Endothelial cell of umbilical vein (primary cell): ENCODE results near the gene IL31RA. TPM values are rescaled to one million over a fixed set of nuclear protein-coding genes. Genes with fewer than 3 reads are reported as not detected.
"Not testable (repeated sequence)": the region's sequence is repeated elsewhere in the genome, so short reads cannot be mapped to it uniquely, and the experiment has no call there.

Experiments used
- Bru-seq: library from RNA; stranded (reverse); fragments of 400-500 nt; gene quantifications from one replicate; lab custom pipeline; 2021; lab: Mats Ljungman, UMichigan
- BruChase-seq, 2 experiments: library from RNA; stranded (reverse); fragments of 400-500 nt; gene quantifications; one replicate each; lab custom pipeline; 2021; lab: Mats Ljungman, UMichigan
- BruUV-seq: library from RNA; stranded (reverse); fragments of 400-500 nt; replicated peaks from 2 replicates; lab custom pipeline; 2021; lab: Mats Ljungman, UMichigan
- CTCF ChIA-PET: fragments of 300-600, 350-600 bp; sonication (Branson Sonifier 250); formaldehyde crosslinking; loops from one replicate; lab custom pipeline; 2021; ENCODE audit warnings: antibody characterized with exemption, inconsistent platforms; lab: Charles Lee
- POLR2A ChIA-PET: fragments of 300-600, 350-600 bp; sonication (Branson Sonifier 250); formaldehyde crosslinking; loops from one replicate; lab custom pipeline; 2021; ENCODE audit warnings: antibody characterized with exemption, inconsistent platforms; lab: Charles Lee
- DNase-seq: peaks from one replicate; pipeline ENCODE4 v3.0.0-alpha.2; 2011; ENCODE audit warnings: low read depth, low spot score
- FAIRE-seq: peaks from 2 replicates; lab custom pipeline; 2011; peaks lifted over from hg19 to GRCh38; lab: Jason Lieb, UNC
- H2AFZ ChIP-seq: 2 replicates; pipeline ENCODE4 v1.6.0; 2012; ENCODE audit warnings: low read depth, low read length, control low read depth, inconsistent platforms
- H3K27ac ChIP-seq: 2 replicates; pipeline ENCODE4 v1.5.1; 2011; ENCODE audit warnings: low read depth, mild to moderate bottlenecking, control low read depth, low read length, moderate library complexity; ENCODE audit not compliant: insufficient read depth
- H3K27me3 ChIP-seq, 2 experiments: 2 replicates each; pipeline versions ENCODE4 v1.6.0 to v1.6.1; 2011; ENCODE audit warnings: low read length in 2 of 2, mixed read lengths in 1 of 2; ENCODE audit not compliant: control insufficient read depth in 2 of 2, insufficient read depth in 2 of 2
- H3K36me3 ChIP-seq, 2 experiments: 2 replicates in 1 of 2; 3 replicates in 1 of 2; pipeline ENCODE4 v1.5.1; 2011; ENCODE audit warnings: low read length in 2 of 2, mild to moderate bottlenecking in 1 of 2, moderate library complexity in 1 of 2; ENCODE audit not compliant: control insufficient read depth in 2 of 2, insufficient read depth in 2 of 2; ENCODE audit errors: extremely low read depth in 1 of 2
- H3K4me1 ChIP-seq: 3 replicates; pipeline ENCODE4 v1.5.1; 2011; ENCODE audit warnings: mild to moderate bottlenecking, low read length; ENCODE audit not compliant: control insufficient read depth, insufficient read depth; ENCODE audit errors: extremely low read depth
- H3K4me2 ChIP-seq: 2 replicates; pipeline ENCODE4 v1.6.1; 2011; ENCODE audit warnings: low read length, control low read depth, mixed read lengths; ENCODE audit not compliant: insufficient read depth
- H3K4me3 ChIP-seq, 3 experiments: fragments of 200-600 bp in 1 of 3; sonication (generic), shearing (Covaris generic) in 1 of 3; replicated peaks in 1 of 3; 2 replicates each; pipeline ENCODE4 v1.5.1; 2011 to 2016; ENCODE audit warnings: control low read depth in 3 of 3, low read length in 3 of 3, mild to moderate bottlenecking in 2 of 3, inconsistent platforms in 1 of 3, low read depth in 1 of 3, moderate library complexity in 1 of 3; ENCODE audit not compliant: insufficient read depth in 1 of 3
- H3K79me2 ChIP-seq: 2 replicates; pipeline ENCODE4 v1.6.0; 2012; ENCODE audit warnings: low read length, inconsistent platforms; ENCODE audit not compliant: control insufficient read depth, insufficient read depth
- H3K9ac ChIP-seq: replicated peaks from 2 replicates; pipeline ENCODE3; 2011; ENCODE audit warnings: low read length, control low read depth; ENCODE audit not compliant: insufficient read depth; ENCODE audit errors: extremely low read depth
- H3K9me1 ChIP-seq: replicated peaks from 3 replicates; pipeline ENCODE4 v1.6.0; 2011; ENCODE audit warnings: mild to moderate bottlenecking, low read length; ENCODE audit not compliant: control insufficient read depth, insufficient read depth; ENCODE audit errors: extremely low read depth
- H3K9me3 ChIP-seq: replicated peaks from 2 replicates; pipeline ENCODE4 v1.5.1; 2012; ENCODE audit warnings: low read length, inconsistent platforms; ENCODE audit not compliant: control insufficient read depth, insufficient read depth
- H4K20me1 ChIP-seq: replicated peaks from 2 replicates; pipeline ENCODE3; 2011; ENCODE audit warnings: mild to moderate bottlenecking, low read length; ENCODE audit not compliant: control insufficient read depth, insufficient read depth; ENCODE audit errors: extremely low read depth
- EZH2 ChIP-seq: IDR thresholded peaks from 2 replicates; pipeline ENCODE4 v1.6.1; 2012; ENCODE audit warnings: borderline replicate concordance, low read depth, mild to moderate bottlenecking, moderate library complexity, low read length, inconsistent platforms; ENCODE audit not compliant: severe bottlenecking
- FOS ChIP-seq: IDR thresholded peaks from 2 replicates; pipeline ENCODE4 v1.6.1; 2011; ENCODE audit warnings: mild to moderate bottlenecking, low read length, moderate library complexity, borderline replicate concordance; ENCODE audit not compliant: insufficient read depth
- JUN ChIP-seq: IDR thresholded peaks from 2 replicates; pipeline ENCODE4 v1.6.1; 2011; ENCODE audit warnings: borderline replicate concordance, low read depth; ENCODE audit not compliant: insufficient read length, insufficient read depth
- dilution Hi-C: fragments of 300-500 bp; cut with MboI; formaldehyde crosslinking; loops from one replicate; pipeline ENCODE4 v1.15.0; 2019; ENCODE audit warnings: low sequenced_read_pairs; ENCODE audit not compliant: extremely low pct_ligation_motif_present
- intact Hi-C: fragments of 100-400 bp; cut with micrococcal nuclease; formaldehyde crosslinking; loops from one replicate; pipeline ENCODE4 v1.10.0; 2022
- long read RNA-seq: library from polyadenylated mRNA; stranded (forward); transcript quantifications from one replicate; pipeline ENCODE4 v2.0.0, GENCODE V29; 2021
- polyA minus RNA-seq, 3 experiments: library from RNA; depleted of rRNA, polyadenylated mRNA; stranded (reverse); fragments of >200 nt; gene quantifications; 1 replicate in 1 of 3; 2 replicates in 2 of 3; pipeline ENCODE4 v1.2.3, GENCODE V29; 2011
- polyA plus RNA-seq, 4 experiments: library from polyadenylated mRNA; depleted of rRNA in 3 of 4; stranded (reverse) in 3 of 4; unstranded in 1 of 4; fragments of >200 nt; gene quantifications; 2 replicates each; pipeline versions ENCODE4 v1.2.1 to v1.2.3, GENCODE V29; 2011 to 2012; ENCODE audit warnings: missing spikeins in 1 of 4
- total RNA-seq: library from RNA; stranded (reverse); gene quantifications from 2 replicates; pipeline ENCODE4 v1.2.3, GENCODE V29; 2021
- TF ChIP-seq, protein P1 (sequence below): IDR thresholded peaks from 2 replicates; pipeline ENCODE4 v1.6.1; 2011; ENCODE audit not compliant: insufficient read depth, insufficient read length

Gene IL31RA
- total RNA-seq, result 0.75 and 0.90 TPM in 2 replicates
- polyA plus RNA-seq, result 0.06 and 0.14 TPM in 2 replicates
- polyA plus RNA-seq (2011; cell fraction: cytosol; rRNA removed), result 0.26 and 0.38 TPM in 2 replicates
- polyA plus RNA-seq (2011; cell fraction: nucleus; rRNA removed), result 0.32 and 0.45 TPM in 2 replicates
- polyA plus RNA-seq (2012), result 2.2 and 5.1 TPM in 2 replicates
- polyA minus RNA-seq, result 1.2 TPM in 1 of 2 replicates, not detected in the other
- not detected for polyA minus RNA-seq (2011; cell fraction: cytosol; rRNA and poly(A)+ RNA removed)
- polyA minus RNA-seq (2011; cell fraction: nucleus; rRNA and poly(A)+ RNA removed), result 0.34 and 0.77 TPM in 2 replicates
- percentile 29 among the genes with signal in this experiment for Bru-seq, nascent RNA
- BruChase-seq, experiment 1, labeled RNA remaining after a 6-hour chase, result percentile 26 among the genes with signal in this experiment
- BruChase-seq, experiment 2, labeled RNA remaining after a 2-hour chase, result percentile 23 among the genes with signal in this experiment
- long read RNA-seq, partial matches to known transcripts, result 1 of 4 reads
- long read RNA-seq, other reads (novel, unspliced or antisense), result 1 of 4 reads

DNA sequence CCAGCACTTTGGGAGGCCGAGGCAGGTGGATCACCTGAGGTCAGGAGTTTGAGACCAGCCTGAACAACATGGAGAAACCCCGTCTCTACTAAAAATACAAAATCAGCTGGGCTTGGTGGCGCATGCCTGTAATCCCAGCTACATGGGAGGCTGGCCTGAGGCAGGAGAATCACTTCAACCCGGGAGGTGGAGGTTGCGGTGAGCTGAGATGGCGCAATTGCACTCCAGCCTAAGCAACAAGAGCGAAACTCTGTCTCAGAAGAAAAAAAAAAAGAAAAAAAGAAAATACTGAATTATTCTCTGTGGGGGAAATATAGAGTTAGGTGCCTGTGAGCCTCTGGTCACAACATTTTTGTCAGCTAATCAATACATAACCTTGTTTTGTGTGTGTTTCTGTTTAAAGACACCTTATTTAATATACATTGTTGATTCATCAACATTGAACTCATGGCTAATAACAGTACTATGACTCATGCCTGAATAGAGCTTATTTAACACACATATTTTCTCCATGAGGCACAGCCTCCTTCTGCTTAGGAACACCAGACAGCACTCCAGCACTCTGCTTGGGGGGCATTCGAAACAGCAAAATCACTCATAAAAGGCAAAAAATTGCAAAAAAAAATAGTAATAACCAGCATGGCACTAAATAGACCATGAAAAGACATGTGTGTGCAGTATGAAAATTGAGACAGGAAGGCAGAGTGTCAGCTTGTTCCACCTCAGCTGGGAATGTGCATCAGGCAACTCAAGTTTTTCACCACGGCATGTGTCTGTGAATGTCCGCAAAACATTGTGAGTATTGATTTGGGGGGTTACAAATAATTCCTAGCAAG, at the start of gene IL31RA:
Gene IL31RA (plus strand): TSS at position 519 of the 836 bp plus-strand sequence. CDS start 214 bp downstream, at position 733.
- Histone ChIP-seq H3K4me3 (no peak within 1 kb of the TSS), H3K9me1 (no peaks in the 10 kb centered on the region), H3K9me3 (no peaks in the 10 kb centered on the region), H3K4me1 (peaks cover 31% of the 10 kb centered on the region), H3K27me3 (no peaks in the 10 kb centered on the region), H3K79me2 (no peaks in the 10 kb centered on the region), H3K9ac (peak within 1 kb of the TSS; percentile 54), H3K36me3 (no peaks in the 10 kb centered on the region), H3K27ac (peak within 1 kb of the TSS; percentile 65), H3K4me2 (peak within 1 kb of the TSS; percentile 38), H4K20me1 (no peaks in the 10 kb centered on the region), H2AFZ (peak within 1 kb of the TSS; percentile 15)
- no TSS peak for BruUV-seq
- TF ChIP-seq, protein P1, sequence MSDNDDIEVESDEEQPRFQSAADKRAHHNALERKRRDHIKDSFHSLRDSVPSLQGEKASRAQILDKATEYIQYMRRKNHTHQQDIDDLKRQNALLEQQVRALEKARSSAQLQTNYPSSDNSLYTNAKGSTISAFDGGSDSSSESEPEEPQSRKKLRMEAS, result no peak
- TF ChIP-seq JUN, result peak; percentile 87
- TF ChIP-seq FOS, result peak; percentile 90
- no peak for TF ChIP-seq EZH2
- POLR2A ChIA-PET, result no interaction called here
- dilution Hi-C loops (no loop called here), intact Hi-C loops (no loop called here)
- CTCF ChIA-PET, result interaction anchor here (0.6 to 2.2 kb wide), 7 partner anchors 12 to 159 kb away, joined by 3 to 8 read pairs (median 5); no protein-coding TSS in a partner anchor
- DNase-seq (peak; percentile 58), FAIRE-seq (peak; percentile 68)

DNA sequence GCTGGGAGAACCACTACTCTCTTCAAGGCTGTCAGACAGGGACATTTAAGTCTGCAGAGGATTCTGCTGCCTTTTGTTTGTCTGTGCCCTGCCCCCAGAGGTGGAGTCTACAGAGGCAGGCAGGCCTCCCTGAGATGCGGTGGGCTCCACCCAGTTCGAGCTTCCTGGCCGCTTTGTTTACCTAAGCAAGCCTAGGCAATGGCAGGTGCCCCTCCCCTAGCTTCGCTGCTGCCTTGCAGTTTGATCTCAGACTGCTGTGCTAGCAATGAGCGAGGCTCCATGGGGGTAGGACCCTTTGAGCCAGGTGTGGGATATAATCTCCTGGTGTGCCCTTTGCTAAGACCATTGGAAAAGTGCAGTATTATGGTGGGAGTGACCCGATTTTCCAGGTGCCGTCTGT, 42.3 kb upstream of the IL31RA start:
- H3K4me2 ChIP-seq, POLR2A ChIA-PET, H3K79me2 ChIP-seq, CTCF ChIA-PET, FAIRE-seq, H2AFZ ChIP-seq, DNase-seq, H3K36me3 ChIP-seq, H3K9ac ChIP-seq, H4K20me1 ChIP-seq, H3K4me1 ChIP-seq, H3K27ac ChIP-seq, H3K9me1 ChIP-seq, H3K4me3 ChIP-seq, BruUV-seq, H3K9me3 ChIP-seq, dilution Hi-C loops, intact Hi-C loops, H3K27me3 ChIP-seq: not testable (repeated sequence)

DNA sequence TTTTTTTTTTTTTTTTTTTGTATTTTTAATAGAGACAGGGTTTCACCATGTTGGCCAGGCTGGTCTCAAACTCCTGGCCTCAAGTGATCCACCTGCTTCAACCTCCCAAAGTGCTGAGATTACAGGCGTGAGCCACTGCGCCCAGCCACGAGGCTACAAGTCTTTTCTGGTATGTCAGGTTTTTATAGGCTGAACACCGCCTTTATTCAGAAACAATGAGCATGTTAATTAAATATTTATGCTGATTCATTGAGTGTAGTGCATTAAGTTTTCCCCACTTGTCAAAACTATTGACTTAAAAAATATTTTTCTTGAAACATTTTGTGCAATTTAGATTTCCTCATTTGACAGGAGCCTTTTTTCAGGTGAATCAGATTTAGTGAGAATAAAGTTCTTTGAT, 35.2 kb upstream of the IL31RA start:
- H3K36me3 ChIP-seq, H3K4me1 ChIP-seq, H4K20me1 ChIP-seq, H2AFZ ChIP-seq, H3K27me3 ChIP-seq, H3K9me1 ChIP-seq, H3K9ac ChIP-seq, H3K9me3 ChIP-seq, H3K4me3 ChIP-seq, POLR2A ChIA-PET, BruUV-seq, H3K4me2 ChIP-seq, FAIRE-seq, intact Hi-C loops, dilution Hi-C loops, H3K27ac ChIP-seq, DNase-seq, H3K79me2 ChIP-seq: not testable (repeated sequence)
- CTCF ChIA-PET, result interaction anchor here (1.2 to 1.5 kb wide), 3 partner anchors 10 to 53 kb away, joined by 3 to 9 read pairs (median 4); no protein-coding TSS in a partner anchor
